GM23338 (cell line): ENCODE results near the gene C8G. TPM values are rescaled to one million over a fixed set of nuclear protein-coding genes. Genes with fewer than 3 reads are reported as not detected.

Source experiments
- ATAC-seq: fragments of 200-7000 bp; cut with Tn5 transposase; 3 replicates; pipeline ENCODE4 v1.9.1; 2020
- DNase-seq: peaks from one replicate; pipeline ENCODE4 v3.0.0-alpha.2; 2015; ENCODE audit warnings: low spot score
- H2AFZ ChIP-seq: fragments of 200-600 bp; sonication (generic); 2 replicates; pipeline ENCODE4 v1.8.0; 2016; ENCODE audit warnings: antibody characterized with exemption, mild to moderate bottlenecking, moderate library complexity
- H3F3A ChIP-seq: fragments of 200-600 bp; sonication (generic); replicated peaks from 2 replicates; pipeline ENCODE4 v1.8.0; 2017; ENCODE audit warnings: antibody characterized with exemption, mixed run types, low read depth
- H3K27ac ChIP-seq: fragments of 200-600 bp; sonication (generic); 2 replicates; pipeline ENCODE4 v1.6.1; 2016; ENCODE audit warnings: low read depth
- H3K27me3 ChIP-seq: fragments of 200-600 bp; sonication (generic); 2 replicates; pipeline ENCODE4 v1.8.0; 2016; ENCODE audit warnings: mild to moderate bottlenecking, mixed run types, moderate library complexity; ENCODE audit not compliant: insufficient read depth
- H3K36me3 ChIP-seq: fragments of 200-600 bp; sonication (generic); 2 replicates; pipeline ENCODE4 v1.8.0; 2016; ENCODE audit warnings: mild to moderate bottlenecking; ENCODE audit not compliant: insufficient read depth
- H3K4me1 ChIP-seq: fragments of 200-600 bp; sonication (generic); 2 replicates; pipeline ENCODE4 v1.8.0; 2016; ENCODE audit warnings: mild to moderate bottlenecking, moderate library complexity; ENCODE audit not compliant: insufficient read depth
- H3K4me2 ChIP-seq: fragments of 200-600 bp; sonication (generic); 2 replicates; pipeline ENCODE4 v1.7.1; 2017; ENCODE audit warnings: mixed run types
- H3K4me3 ChIP-seq: fragments of 200-600 bp; sonication (generic); 2 replicates; pipeline ENCODE4 v1.6.1; 2016; ENCODE audit warnings: mixed run types
- H3K79me2 ChIP-seq: fragments of 200-600 bp; sonication (generic); replicated peaks from 2 replicates; pipeline ENCODE4 v1.8.0; 2017; ENCODE audit warnings: mild to moderate bottlenecking; ENCODE audit not compliant: insufficient read depth
- H3K9me2 ChIP-seq: fragments of 200-600 bp; sonication (generic); 2 replicates; pipeline ENCODE4 v1.8.0; 2017; ENCODE audit not compliant: insufficient read depth
- H4K20me1 ChIP-seq: fragments of 200-600 bp; sonication (generic); replicated peaks from 2 replicates; pipeline ENCODE4 v1.8.0; 2017; ENCODE audit warnings: mild to moderate bottlenecking; ENCODE audit not compliant: insufficient read depth
- H3K27ac Mint-ChIP-seq: 2 replicates; pipeline ENCODE4 v1.8.0; 2020; ENCODE audit warnings: inconsistent platforms, mild to moderate bottlenecking, moderate library complexity, mixed read lengths
- H3K27me3 Mint-ChIP-seq: 3 replicates; pipeline ENCODE4 v1.8.0; 2022; ENCODE audit warnings: low read depth, mild to moderate bottlenecking, moderate library complexity, mixed read lengths, inconsistent platforms; ENCODE audit not compliant: insufficient read depth, poor library complexity
- H3K36me3 Mint-ChIP-seq: 3 replicates; pipeline ENCODE4 v1.8.0; 2021; ENCODE audit warnings: low read depth, mild to moderate bottlenecking, inconsistent platforms, moderate library complexity, mixed read lengths
- H3K4me1 Mint-ChIP-seq: 3 replicates; pipeline ENCODE4 v1.8.0; 2020; ENCODE audit warnings: mild to moderate bottlenecking, inconsistent platforms, mixed read lengths
- H3K4me3 Mint-ChIP-seq: 3 replicates; pipeline ENCODE4 v1.8.0; 2021; ENCODE audit warnings: moderate library complexity, mild to moderate bottlenecking, inconsistent platforms, mixed read lengths
- H3K9me3 Mint-ChIP-seq: 3 replicates; pipeline ENCODE4 v1.8.0; 2020; ENCODE audit warnings: moderate library complexity, mild to moderate bottlenecking, inconsistent platforms, mixed read lengths
- ETS1 ChIP-seq: IDR thresholded peaks from 2 replicates; pipeline ENCODE4 v1.6.1; 2016; ENCODE audit warnings: antibody characterized with exemption
- EZH2phosphoT487 ChIP-seq: fragments of 200-600 bp; sonication (generic); IDR thresholded peaks from one replicate; pipeline ENCODE4 v1.8.1; 2018; ENCODE audit warnings: antibody characterized with exemption; ENCODE audit not compliant: unreplicated experiment
- POLR2AphosphoS5 ChIP-seq: IDR thresholded peaks from 2 replicates; pipeline ENCODE4 v1.6.1; 2016; ENCODE audit warnings: antibody characterized with exemption, low read depth
- REST ChIP-seq: IDR thresholded peaks from one replicate; pipeline ENCODE4 v1.6.1; 2018; ENCODE audit warnings: antibody characterized with exemption; ENCODE audit not compliant: unreplicated experiment
- ZNF462 ChIP-seq: fragments of 250-450 bp; sonication (Bioruptor Pico); IDR thresholded peaks from 2 replicates; pipeline ENCODE4 v1.5.0; 2020; ENCODE audit warnings: mild to moderate bottlenecking, moderate library complexity
- polyA plus RNA-seq: library from polyadenylated mRNA; unstranded; fragments of >200 nt; fragmentation: Nextera tagmentation; extraction: Ambion mirVana; gene quantifications from 2 replicates; pipeline ENCODE4 v1.2.1, GENCODE V29; 2016
- total RNA-seq: library from RNA; depleted of rRNA; stranded (reverse); fragments of >200 nt; shearing (Covaris generic); gene quantifications from 2 replicates; pipeline ENCODE4 v1.2.3, GENCODE V29; 2014

C8G gene
- total and polyA plus RNA-seq, 2 experiments from 2014 or later, result not detected

- Histone ChIP-seq H4K20me1 (0 out of 2 replicates have a peak, but pooled peaks cover 3% of the 10 kb centered on the region), H3K4me2 (no peak overlapping the region), H3K4me1 (no peaks in the 10 kb centered on the region), H3K36me3 (peaks cover 3% of the 10 kb centered on the region; the same call in 1 of the 2 replicates), H3K27ac (no peak overlapping the region), H2AFZ (no peak overlapping the region), H3K9me2 (no peaks in the 10 kb centered on the region), H3K79me2 (0 out of 2 replicates have a peak, but pooled peaks cover 1% of the 10 kb centered on the region), H3K27me3 (no peaks in the 10 kb centered on the region), H3F3A (0 out of 2 replicates have a peak, but pooled peaks cover 5% of the 10 kb centered on the region), H3K4me3 (no peak overlapping the region)
- Mint-ChIP-seq H3K27me3 (peaks cover 5% of the 10 kb centered on the region), H3K4me3 (no peak overlapping the region), H3K9me3 (no peaks in the 10 kb centered on the region; the same call in 2 of the 3 replicates), H3K27ac (no peak overlapping the region), H3K4me1 (no peaks in the 10 kb centered on the region), H3K36me3 (peaks cover 45% of the 10 kb centered on the region)
- no peak for DNase-seq
- TF ChIP-seq POLR2AphosphoS5 (no peak), ZNF462 (CRISPR knock-in tag) (no peak), EZH2phosphoT487 (no peak), REST (no peak), ETS1 (no peak)
- peak; percentile 37; the same call in 2 of the 3 replicates for ATAC-seq
Measured at GRCh38 chr9:136926154-136926704, 18.8 kb upstream of the C8G start.
